H1 (cell line): ENCODE measurements around the gene COASY. TPM values are rescaled to one million over a fixed set of nuclear protein-coding genes. Genes with fewer than 3 reads are reported as not detected.

ENCODE experiments used
- CTCF ChIA-PET: fragments of 300-600 bp; sonication (Branson Sonifier 250); formaldehyde crosslinking; loops from one replicate; lab custom pipeline; 2021; ENCODE audit not compliant: partially characterized antibody; lab: Charles Lee
- POLR2A ChIA-PET: fragments of 300-600 bp; sonication (Branson Sonifier 250); formaldehyde crosslinking; loops from one replicate; lab custom pipeline; 2021; ENCODE audit warnings: inconsistent platforms; ENCODE audit not compliant: partially characterized antibody; lab: Charles Lee
- DNase-seq, 2 experiments: peaks; one replicate each; pipeline versions ENCODE4 v3.0.0 to v3.0.0-alpha.2; 2010 to 2022; ENCODE audit warnings: low spot score in 2 of 2, low read depth in 1 of 2, mixed read lengths in 1 of 2
- FAIRE-seq: peaks from 2 replicates; lab custom pipeline; 2011; peaks lifted over from hg19 to GRCh38; lab: Jason Lieb, UNC
- H2AFZ ChIP-seq: 2 replicates; pipeline ENCODE4 v1.8.1; 2012; ENCODE audit warnings: low read length, inconsistent platforms
- H2AK5ac ChIP-seq: 2 replicates; pipeline ENCODE4 v1.6.1; 2013; ENCODE audit warnings: low read depth, low read length
- H2BK120ac ChIP-seq: replicated peaks from 2 replicates; pipeline ENCODE3; 2013; ENCODE audit warnings: low read depth, low read length, inconsistent platforms
- H2BK12ac ChIP-seq: 2 replicates; pipeline ENCODE4 v1.6.1; 2013; ENCODE audit warnings: low read depth, low read length
- H2BK15ac ChIP-seq: 2 replicates; pipeline ENCODE4 v1.6.1; 2013; ENCODE audit warnings: low read length
- H2BK20ac ChIP-seq: 2 replicates; pipeline ENCODE4 v1.6.1; 2013; ENCODE audit warnings: low read length
- H2BK5ac ChIP-seq: 2 replicates; pipeline ENCODE4 v1.6.1; 2013; ENCODE audit warnings: low read depth, low read length
- H3K14ac ChIP-seq: 2 replicates; pipeline ENCODE4 v1.6.1; 2013; ENCODE audit warnings: inconsistent platforms; ENCODE audit not compliant: insufficient read length
- H3K18ac ChIP-seq: 2 replicates; pipeline ENCODE4 v1.6.1; 2013; ENCODE audit warnings: low read length; ENCODE audit errors: extremely low read depth
- H3K23ac ChIP-seq: 2 replicates; pipeline ENCODE4 v1.6.1; 2013; ENCODE audit warnings: inconsistent platforms; ENCODE audit not compliant: insufficient read length
- H3K23me2 ChIP-seq: 2 replicates; pipeline ENCODE4 v1.6.1; 2013; ENCODE audit warnings: low read depth, low read length
- H3K27ac ChIP-seq: 2 replicates; pipeline ENCODE4 v1.6.1; 2011; ENCODE audit warnings: low read depth, low read length, inconsistent platforms
- H3K27me3 ChIP-seq, 4 experiments: replicated peaks in 1 of 4; 1 replicate in 1 of 4; 2 replicates in 3 of 4; pipeline versions ENCODE4 v1.6.1 to v1.8.1; 2011 to 2013; ENCODE audit warnings: low read length in 3 of 4, mild to moderate bottlenecking in 3 of 4, inconsistent platforms in 2 of 4, mixed read lengths in 2 of 4, moderate library complexity in 1 of 4; ENCODE audit not compliant: control insufficient read depth in 3 of 4, insufficient read depth in 3 of 4; ENCODE audit errors: extremely low read depth in 1 of 4
- H3K36me3 ChIP-seq, 4 experiments: 2 replicates each; pipeline versions ENCODE4 v1.6.1 to v1.8.1; 2011 to 2013; ENCODE audit warnings: mild to moderate bottlenecking in 4 of 4, low read length in 3 of 4, moderate library complexity in 2 of 4, control low read depth in 1 of 4, inconsistent platforms in 1 of 4; ENCODE audit not compliant: insufficient read depth in 4 of 4, control insufficient read depth in 2 of 4
- H3K4ac ChIP-seq: replicated peaks from 2 replicates; pipeline ENCODE3; 2013; ENCODE audit warnings: low read length, low read depth, mixed read lengths, inconsistent platforms; ENCODE audit not compliant: insufficient read length
- H3K4me1 ChIP-seq, 4 experiments: replicated peaks in 1 of 4; 1 replicate in 1 of 4; 2 replicates in 3 of 4; pipeline versions ENCODE4 v1.6.1 to v1.8.1; 2011 to 2013; ENCODE audit warnings: low read length in 3 of 4, inconsistent platforms in 2 of 4, mixed read lengths in 1 of 4; ENCODE audit not compliant: insufficient read depth in 4 of 4, control insufficient read depth in 3 of 4
- H3K4me2 ChIP-seq, 2 experiments: 2 replicates each; pipeline versions ENCODE4 v1.6.1 to v1.8.1; 2011 to 2013; ENCODE audit warnings: low read depth in 2 of 2, low read length in 2 of 2, control low read depth in 1 of 2, inconsistent platforms in 1 of 2, mild to moderate bottlenecking in 1 of 2; ENCODE audit not compliant: insufficient read depth in 1 of 2
- H3K4me3 ChIP-seq, 4 experiments: fragments of 200-600, 300-600 bp in 1 of 4; sonication (generic), shearing (Covaris generic), sonication (Bioruptor Twin) in 1 of 4; 2 replicates each; pipeline versions ENCODE4 v1.5.1 to v1.8.1; 2011 to 2016; ENCODE audit warnings: low read length in 4 of 4, low read depth in 3 of 4, control low read depth in 2 of 4, inconsistent platforms in 2 of 4, mild to moderate bottlenecking in 2 of 4, mixed read lengths in 1 of 4, moderate library complexity in 1 of 4; ENCODE audit not compliant: insufficient read depth in 2 of 4; ENCODE audit errors: extremely low read depth in 1 of 4
- H3K56ac ChIP-seq: replicated peaks from 2 replicates; pipeline ENCODE3; 2013; ENCODE audit warnings: low read depth, mild to moderate bottlenecking, mixed read lengths, low read length, inconsistent platforms; ENCODE audit not compliant: insufficient read length
- H3K79me1 ChIP-seq: 2 replicates; pipeline ENCODE4 v1.6.1; 2013; ENCODE audit warnings: low read depth, low read length, control low read depth
- H3K79me2 ChIP-seq, 2 experiments: 2 replicates each; pipeline versions ENCODE4 v1.6.1 to v1.8.1; 2012 to 2013; ENCODE audit warnings: low read length in 2 of 2, mild to moderate bottlenecking in 2 of 2, inconsistent platforms in 1 of 2; ENCODE audit not compliant: insufficient read depth in 2 of 2, control insufficient read depth in 1 of 2
- H3K9ac ChIP-seq, 4 experiments: replicated peaks in 1 of 4; 1 replicate in 1 of 4; 2 replicates in 3 of 4; pipeline versions ENCODE4 v1.6.1 to v1.8.1; 2011 to 2013; ENCODE audit warnings: low read depth in 3 of 4, low read length in 3 of 4, control low read depth in 2 of 4, mild to moderate bottlenecking in 2 of 4, moderate library complexity in 2 of 4, inconsistent platforms in 1 of 4; ENCODE audit errors: extremely low read depth in 1 of 4
- H3K9me3 ChIP-seq, 2 experiments: 2 replicates each; pipeline versions ENCODE4 v1.6.1 to v1.8.1; 2012 to 2013; ENCODE audit warnings: mild to moderate bottlenecking in 2 of 2, moderate library complexity in 2 of 2, control low read depth in 1 of 2, inconsistent platforms in 1 of 2, low read depth in 1 of 2, low read length in 1 of 2, mixed read lengths in 1 of 2; ENCODE audit not compliant: insufficient read depth in 2 of 2
- H4K20me1 ChIP-seq, 2 experiments: replicated peaks in 1 of 2; 2 replicates each; pipeline versions ENCODE3 to v1.8.1; 2011 to 2013; ENCODE audit warnings: inconsistent platforms in 2 of 2, low read length in 2 of 2, mild to moderate bottlenecking in 1 of 2; ENCODE audit not compliant: insufficient read depth in 2 of 2, control insufficient read depth in 1 of 2
- H4K5ac ChIP-seq: 2 replicates; pipeline ENCODE4 v1.6.1; 2013; ENCODE audit warnings: low read length, low read depth, mixed read lengths, inconsistent platforms; ENCODE audit not compliant: insufficient read length
- H4K8ac ChIP-seq: 2 replicates; pipeline ENCODE4 v1.8.0; 2013; ENCODE audit warnings: mild to moderate bottlenecking, moderate library complexity, low read length, inconsistent platforms; ENCODE audit not compliant: insufficient read depth; ENCODE audit errors: extremely low read depth
- H4K91ac ChIP-seq: replicated peaks from 2 replicates; pipeline ENCODE3; 2013; ENCODE audit warnings: low read length, mixed read lengths, inconsistent platforms; ENCODE audit not compliant: insufficient read length
- BCL11A ChIP-seq, 2 experiments: IDR thresholded peaks; one replicate each; pipeline ENCODE4 v1.6.1; 2011; ENCODE audit warnings: low read depth in 2 of 2, low read length in 2 of 2, mild to moderate bottlenecking in 2 of 2
- BRCA1 ChIP-seq: IDR thresholded peaks from 2 replicates; pipeline ENCODE4 v1.6.1; 2012; ENCODE audit warnings: low read depth, low read length, improper control_type of control experiment
- CBX5 ChIP-seq: fragments of 300-800, 300-1000 bp; sonication (generic); IDR thresholded peaks from 2 replicates; pipeline ENCODE4 v1.7.1; 2016; ENCODE audit warnings: antibody characterized with exemption, low read length, low read depth
- CBX8 ChIP-seq: fragments of 300-800, 300-1000 bp; sonication (generic); IDR thresholded peaks from 2 replicates; pipeline ENCODE4 v1.7.1; 2016; ENCODE audit warnings: low read depth, low read length, borderline replicate concordance
- CEBPB ChIP-seq: IDR thresholded peaks from 2 replicates; pipeline ENCODE4 v1.6.1; 2012; ENCODE audit warnings: low read depth, low read length
- CHD1 ChIP-seq: IDR thresholded peaks from 2 replicates; pipeline ENCODE4 v1.6.1; 2012; ENCODE audit warnings: low read depth, low read length, improper control_type of control experiment
- EZH2 ChIP-seq: fragments of 200-600 bp; sonication (generic); IDR thresholded peaks from 2 replicates; pipeline ENCODE4 v1.7.1; 2012; ENCODE audit warnings: low read depth, mild to moderate bottlenecking, moderate library complexity, low read length, inconsistent platforms; ENCODE audit not compliant: severe bottlenecking
- FOSL1 ChIP-seq: IDR thresholded peaks from 2 replicates; pipeline ENCODE4 v1.6.1; 2011; ENCODE audit warnings: mild to moderate bottlenecking, low read depth, low read length, moderate library complexity; ENCODE audit not compliant: insufficient read depth
- JUN ChIP-seq: IDR thresholded peaks from 2 replicates; pipeline ENCODE4 v1.6.1; 2011; ENCODE audit warnings: low read depth, mild to moderate bottlenecking, improper control_type of control experiment, low read length
- KDM5A ChIP-seq: fragments of 200-600 bp; IDR thresholded peaks from 2 replicates; pipeline ENCODE4 v1.7.1; 2012; ENCODE audit warnings: mild to moderate bottlenecking, low read length, inconsistent platforms, mixed read lengths
- SP2 ChIP-seq: IDR thresholded peaks from 2 replicates; pipeline ENCODE4 v1.6.1; 2012; ENCODE audit warnings: mild to moderate bottlenecking, low read length, inconsistent platforms
- SP4 ChIP-seq: IDR thresholded peaks from 2 replicates; pipeline ENCODE4 v1.6.1; 2012; ENCODE audit warnings: low read length, inconsistent platforms
- SUZ12 ChIP-seq: fragments of 200-600 bp; sonication (generic); IDR thresholded peaks from 2 replicates; pipeline ENCODE4 v1.6.1; 2012; ENCODE audit warnings: mild to moderate bottlenecking, inconsistent platforms, low read length, moderate library complexity, mixed read lengths
- TBP ChIP-seq: IDR thresholded peaks from 2 replicates; pipeline ENCODE4 v1.6.1; 2011; ENCODE audit warnings: low read depth, low read length, improper control_type of control experiment
- YY1 ChIP-seq: IDR thresholded peaks from 2 replicates; pipeline ENCODE4 v1.6.1; 2011; ENCODE audit warnings: low read depth, mild to moderate bottlenecking, low read length
- WGBS, 2 experiments: shearing (Covaris generic) in 1 of 2; methylation state at CpG; one replicate each; pipeline versions ENCODE4 v1.1.6 to v1.1.7; 2013 to 2015; ENCODE audit warnings: low lambda C conversion rate in 2 of 2, mixed read lengths in 2 of 2, inconsistent platforms in 1 of 2, low coverage in 1 of 2, missing lambda C conversion rate in 1 of 2; ENCODE audit not compliant: insufficient replicate concordance in 2 of 2, insufficient coverage in 1 of 2, insufficient read length in 1 of 2; ENCODE audit errors: extremely low coverage in 1 of 2, missing lambda C conversion rate in 1 of 2; 5-methylcytosine and 5-hydroxymethylcytosine counted together
- polyA plus RNA-seq, 7 experiments: library from polyadenylated mRNA; depleted of rRNA in 3 of 7; stranded (reverse) in 5 of 7; unstranded in 2 of 7; fragments of >200 nt in 5 of 7; fragments of 200-250 nt in 2 of 7; gene quantifications; 1 replicate in 5 of 7; 2 replicates in 1 of 7; 4 replicates in 1 of 7; pipeline versions ENCODE4 v1.2.1 to v1.2.3, GENCODE V29; 2011 to 2013; ENCODE audit warnings: missing spikeins in 2 of 7, mixed read lengths in 2 of 7
- total RNA-seq: library from RNA; stranded (reverse); fragmentation: NEBNext Ultra II Directional; extraction: Animal tissue kit (Norgen Biotek cat#: 25700); gene quantifications from 2 replicates; pipeline ENCODE4 v1.2.1, GENCODE V29; 2021

The COASY gene
- total and polyA plus RNA-seq, 2 of the 8 experiments (the other 6 are each of a cell fraction or from before 2014, with no cell fraction given): 64.5 to 100 TPM

DNA sequence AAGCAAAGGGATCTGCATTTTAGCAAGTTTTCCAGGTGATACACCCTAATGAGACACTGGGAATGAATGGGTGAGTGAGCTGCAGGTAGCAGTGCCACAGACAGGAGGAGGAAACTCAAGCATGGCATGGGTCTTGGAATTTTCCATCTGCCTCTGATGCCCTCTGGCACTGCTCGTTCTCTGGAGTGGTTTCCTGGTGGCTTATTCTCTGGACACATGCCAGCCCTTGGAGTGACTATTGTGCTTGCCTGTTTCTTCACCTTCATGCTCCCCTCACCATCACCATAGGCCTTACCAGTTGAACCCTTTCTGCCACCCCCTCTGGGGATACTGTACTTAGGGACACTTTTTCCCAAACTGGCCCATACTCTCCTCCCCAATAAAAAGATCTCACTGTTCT lies 1.6 kb downstream of the COASY start:
- H3K27ac ChIP-seq: no peak overlapping the region
- H3K4me2 ChIP-seq: peak overlapping the region; percentile 88 to 91
- H3K79me2 ChIP-seq: peaks cover 9 to 22% of the 10 kb centered on the region in 2 experiments; a peak in 3 of 4 replicates
- H3K36me3 ChIP-seq: peaks cover 3 to 19% (median 11%) of the 10 kb centered on the region in 4 experiments; a peak in 6 of 8 replicates
- H3K9ac ChIP-seq: peak overlapping the region in 1 of 4 experiments; percentile 83; a peak in 1 of 7 replicates
- FAIRE-seq (no peak), DNase-seq (no peak)
- no peak overlapping the region for H2BK15ac ChIP-seq
- no peaks in the 10 kb centered on the region for H3K9me3 ChIP-seq
- H4K8ac ChIP-seq: no peak overlapping the region
- H3K4me1 ChIP-seq: peaks cover 0 to 21% (median 9%) of the 10 kb centered on the region in 4 experiments; a peak in 5 of 7 replicates
- H4K5ac ChIP-seq: no peak overlapping the region
- no peak overlapping the region for H2AK5ac ChIP-seq
- H3K4me3 ChIP-seq: peak overlapping the region in 1 of 4 experiments; percentile 83; a peak in 2 of 8 replicates
- H3K23me2 ChIP-seq: peaks cover 18% of the 10 kb centered on the region
- no peak overlapping the region for H4K91ac ChIP-seq
- H3K79me1 ChIP-seq: peaks cover 17% of the 10 kb centered on the region
- H2BK5ac ChIP-seq: no peak overlapping the region
- no peak overlapping the region for H2BK12ac ChIP-seq
- H4K20me1 ChIP-seq: peaks cover 0 to 1% of the 10 kb centered on the region in 2 experiments
- H2BK20ac ChIP-seq: no peak overlapping the region
- H3K23ac ChIP-seq: no peak overlapping the region
- H2AFZ ChIP-seq: no peak overlapping the region
- H3K14ac ChIP-seq: no peak overlapping the region
- ChIA-PET CTCF (interaction anchor here (1.0 to 1.6 kb wide), 6 partner anchors 15 to 746 kb away, joined by 3 to 7 read pairs (median 4); no protein-coding TSS in a partner anchor), POLR2A (interaction anchor here (1.1 to 8.1 kb wide), 4 partner anchors 12 to 120 kb away, joined by 3 to 74 read pairs (median 4); partner anchors contain the start of gene PSMC3IP)
- no peaks in the 10 kb centered on the region for H3K27me3 ChIP-seq
- no peak overlapping the region for H3K56ac ChIP-seq
- H2BK120ac ChIP-seq: no peak overlapping the region
- no peak overlapping the region for H3K18ac ChIP-seq
- H3K4ac ChIP-seq: no peak overlapping the region
- 93% methylated on average over 1 of the region's 1 CpG; no CpG with 5 or more reads in 1 of the 2 experiments for WGBS, 2 experiments
- TF ChIP-seq YY1 (no peak), CEBPB (no peak), CHD1 (no peak), KDM5A (no peak), SUZ12 (no peak), CBX5 (no peak), BCL11A (IDR thresholded peaks at IDR 0.05; ENCODE audit: low read depth in 2 of 2, low read length in 2 of 2) (no peak), CBX8 (no peak), EZH2 (no peak), FOSL1 (no peak), TBP (no peak), SP4 (no peak), SP2 (no peak), BRCA1 (no peak), JUN (no peak)
